K562 (cell line): Measurements from ENCODE around the gene ABHD16A. TPM values are rescaled to one million over a fixed set of nuclear protein-coding genes. Genes with fewer than 3 reads are reported as not detected.

Source experiments
- DMBX1 ChIP-seq: fragments of 250-450 bp; sonication (Bioruptor Pico); IDR thresholded peaks from 2 replicates; pipeline ENCODE4 v1.8.0; 2022; ENCODE audit warnings: inconsistent platforms, mild to moderate bottlenecking, moderate library complexity, borderline replicate concordance
- GABPA ChIP-seq: fragments of 200-800 bp; sonication (Bioruptor generic); conservative IDR thresholded peaks from 2 replicates; pipeline ENCODE4 v1.6.1; 2016; ENCODE audit warnings: low read depth, missing genetic modification characterization, missing compliant biosample characterization
- HSF4 ChIP-seq: fragments of 250-450 bp; sonication (Bioruptor Pico); IDR thresholded peaks from 2 replicates; pipeline ENCODE4 v2.1.2; 2022; ENCODE audit warnings: mild to moderate bottlenecking, moderate library complexity, borderline replicate concordance
- LCOR ChIP-seq: sonication (generic); formaldehyde crosslinking; IDR thresholded peaks from 2 replicates; pipeline ENCODE4 v1.8.0; 2022; ENCODE audit warnings: mild to moderate bottlenecking, missing genetic modification reagents
- NUFIP1 ChIP-seq: fragments of 450-650 bp; IDR thresholded peaks from 2 replicates; pipeline ENCODE4 v1.6.1; 2018; ENCODE audit not compliant: partially characterized antibody
- PTRF ChIP-seq: fragments of 450-650 bp; IDR thresholded peaks from 2 replicates; pipeline ENCODE4 v1.6.1; 2016; ENCODE audit warnings: mild to moderate bottlenecking, missing genetic modification characterization, missing compliant biosample characterization
- PTTG1 ChIP-seq: fragments of 450-650 bp; IDR thresholded peaks from 2 replicates; pipeline ENCODE4 v1.6.1; 2016; ENCODE audit warnings: low read depth, mild to moderate bottlenecking, missing genetic modification characterization, missing compliant biosample characterization
- SMARCE1 ChIP-seq: fragments of 450-650 bp; IDR thresholded peaks from 2 replicates; pipeline ENCODE4 v1.7.1; 2016; ENCODE audit warnings: mild to moderate bottlenecking
- SNIP1 ChIP-seq: fragments of 450-650 bp; IDR thresholded peaks from 2 replicates; pipeline ENCODE4 v1.7.1; 2017; ENCODE audit warnings: low read depth, mild to moderate bottlenecking
- XRCC4 ChIP-seq: IDR thresholded peaks from one replicate; pipeline ENCODE4 v1.6.1; 2011; ENCODE audit not compliant: insufficient read depth, insufficient read length; ENCODE audit errors: extremely low read depth
- ZEB2 ChIP-seq: fragments of 450-650 bp; IDR thresholded peaks from 2 replicates; pipeline ENCODE4 v1.6.1; 2016
- ZKSCAN8 ChIP-seq: fragments of 200-800 bp; sonication (Bioruptor generic); IDR thresholded peaks from 2 replicates; pipeline ENCODE4 v1.6.1; 2016; ENCODE audit warnings: missing genetic modification characterization, missing compliant biosample characterization
- ZNF143 ChIP-seq: sonication (generic); formaldehyde crosslinking; IDR thresholded peaks from 2 replicates; pipeline ENCODE4 v1.9.0; 2022; ENCODE audit warnings: mild to moderate bottlenecking, missing genetic modification reagents
- ZNF174 ChIP-seq: fragments of 250-450 bp; sonication (Bioruptor Pico); IDR thresholded peaks from 2 replicates; pipeline ENCODE4 v1.4.0; 2020; ENCODE audit warnings: mild to moderate bottlenecking
- ZNF778 ChIP-seq: fragments of 450-650 bp; formaldehyde crosslinking; IDR thresholded peaks from 2 replicates; pipeline ENCODE4 v1.4.0; 2020; ENCODE audit warnings: mild to moderate bottlenecking, moderate library complexity
- polyA plus RNA-seq, 8 experiments: library from polyadenylated mRNA; depleted of rRNA in 4 of 8; stranded (reverse) in 5 of 8; unstranded in 3 of 8; fragments of >200 nt; fragmentation: Nextera tagmentation in 2 of 8; fragmentation: Illumina TruSeq in 1 of 8; extraction: Ambion mirVana in 2 of 8; extraction: Trizol in 1 of 8; gene quantifications; 2 replicates each; pipeline versions ENCODE4 v1.2.1 to v1.2.3, GENCODE V29; 2011 to 2014; ENCODE audit warnings: inconsistent platforms in 1 of 8, missing spikeins in 1 of 8
- total RNA-seq, 7 experiments: library from RNA; depleted of rRNA in 6 of 7; stranded (reverse); fragments of >200 nt in 6 of 7; fragmentation: Illumina TruSeq in 2 of 7; extraction: Trizol in 2 of 7; gene quantifications; 2 replicates each; pipeline versions ENCODE4 v1.2.1 to v1.2.3, GENCODE V29; 2011 to 2021; ENCODE audit warnings: low replicate concordance in 1 of 7
- TF ChIP-seq, protein P1 (sequence below): sonication (generic); formaldehyde crosslinking; IDR thresholded peaks from 2 replicates; pipeline ENCODE4 v1.8.0; 2023; ENCODE audit warnings: missing genetic modification reagents, mild to moderate bottlenecking, borderline replicate concordance
- TF ChIP-seq, protein P2 (sequence below): fragments of 250-450 bp; sonication (Bioruptor Pico); IDR thresholded peaks from 2 replicates; pipeline ENCODE4 v1.8.0; 2021; ENCODE audit warnings: moderate library complexity, mild to moderate bottlenecking, inconsistent platforms
- TF ChIP-seq, protein P3 (sequence below): sonication (generic); formaldehyde crosslinking; IDR thresholded peaks from 2 replicates; pipeline ENCODE4 v1.8.1; 2023; ENCODE audit warnings: mild to moderate bottlenecking, missing genetic modification reagents
- TF ChIP-seq, protein P4 (sequence below), 2 experiments: fragments of 450-650 bp in 1 of 2; sonication (generic) in 1 of 2; formaldehyde crosslinking; conservative IDR thresholded peaks; 2 replicates each; pipeline versions ENCODE4 v1.4.0 to v1.8.1; 2020 to 2022; ENCODE audit warnings: mild to moderate bottlenecking in 1 of 2, missing genetic modification reagents in 1 of 2

Gene ABHD16A
- total and polyA plus RNA-seq, 9 of the 15 experiments (the other 6 are each of a cell fraction or from before 2014, with no cell fraction given): 25.8 to 120 (median 81.6) TPM

DNA sequence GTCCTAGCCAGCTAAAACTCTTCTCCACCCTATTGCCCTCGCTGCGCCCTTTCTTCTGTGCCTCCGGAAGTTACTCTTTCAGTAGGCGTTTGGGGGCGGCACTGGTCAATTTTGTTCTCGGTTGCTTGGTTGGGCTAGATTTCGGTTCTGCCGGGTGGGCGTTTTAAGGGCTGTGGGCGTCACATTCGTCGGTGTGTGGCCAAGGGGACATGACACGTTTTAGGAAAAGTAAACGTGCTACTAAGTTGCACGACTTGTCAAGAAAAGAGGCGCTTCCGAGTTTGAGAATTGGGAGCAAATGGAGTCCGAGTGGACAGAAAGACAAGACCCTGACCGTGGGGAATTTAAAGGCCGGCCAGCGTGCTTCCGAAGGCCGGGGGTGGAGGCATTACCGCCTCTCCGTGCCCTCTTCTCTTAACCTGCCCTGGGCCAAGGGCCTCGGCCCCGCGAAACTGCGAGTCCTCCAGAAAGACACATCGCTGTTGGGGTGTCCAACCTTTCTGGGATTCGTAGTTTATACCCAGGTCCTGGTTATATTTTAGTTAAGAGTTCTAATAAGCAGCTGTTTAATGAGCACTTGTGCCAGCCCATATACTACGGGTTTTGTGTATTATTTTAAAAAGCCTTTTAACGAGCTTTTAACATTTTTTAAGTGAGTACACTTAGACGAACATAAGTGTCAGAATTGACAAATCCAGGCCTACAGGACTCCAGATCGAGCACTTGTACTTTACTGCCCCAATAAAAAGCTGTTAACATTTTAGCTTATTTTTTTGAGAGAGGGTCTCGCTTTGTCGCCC is 50.0 kb downstream of the ABHD16A start (continued):
- TF ChIP-seq, protein P1, sequence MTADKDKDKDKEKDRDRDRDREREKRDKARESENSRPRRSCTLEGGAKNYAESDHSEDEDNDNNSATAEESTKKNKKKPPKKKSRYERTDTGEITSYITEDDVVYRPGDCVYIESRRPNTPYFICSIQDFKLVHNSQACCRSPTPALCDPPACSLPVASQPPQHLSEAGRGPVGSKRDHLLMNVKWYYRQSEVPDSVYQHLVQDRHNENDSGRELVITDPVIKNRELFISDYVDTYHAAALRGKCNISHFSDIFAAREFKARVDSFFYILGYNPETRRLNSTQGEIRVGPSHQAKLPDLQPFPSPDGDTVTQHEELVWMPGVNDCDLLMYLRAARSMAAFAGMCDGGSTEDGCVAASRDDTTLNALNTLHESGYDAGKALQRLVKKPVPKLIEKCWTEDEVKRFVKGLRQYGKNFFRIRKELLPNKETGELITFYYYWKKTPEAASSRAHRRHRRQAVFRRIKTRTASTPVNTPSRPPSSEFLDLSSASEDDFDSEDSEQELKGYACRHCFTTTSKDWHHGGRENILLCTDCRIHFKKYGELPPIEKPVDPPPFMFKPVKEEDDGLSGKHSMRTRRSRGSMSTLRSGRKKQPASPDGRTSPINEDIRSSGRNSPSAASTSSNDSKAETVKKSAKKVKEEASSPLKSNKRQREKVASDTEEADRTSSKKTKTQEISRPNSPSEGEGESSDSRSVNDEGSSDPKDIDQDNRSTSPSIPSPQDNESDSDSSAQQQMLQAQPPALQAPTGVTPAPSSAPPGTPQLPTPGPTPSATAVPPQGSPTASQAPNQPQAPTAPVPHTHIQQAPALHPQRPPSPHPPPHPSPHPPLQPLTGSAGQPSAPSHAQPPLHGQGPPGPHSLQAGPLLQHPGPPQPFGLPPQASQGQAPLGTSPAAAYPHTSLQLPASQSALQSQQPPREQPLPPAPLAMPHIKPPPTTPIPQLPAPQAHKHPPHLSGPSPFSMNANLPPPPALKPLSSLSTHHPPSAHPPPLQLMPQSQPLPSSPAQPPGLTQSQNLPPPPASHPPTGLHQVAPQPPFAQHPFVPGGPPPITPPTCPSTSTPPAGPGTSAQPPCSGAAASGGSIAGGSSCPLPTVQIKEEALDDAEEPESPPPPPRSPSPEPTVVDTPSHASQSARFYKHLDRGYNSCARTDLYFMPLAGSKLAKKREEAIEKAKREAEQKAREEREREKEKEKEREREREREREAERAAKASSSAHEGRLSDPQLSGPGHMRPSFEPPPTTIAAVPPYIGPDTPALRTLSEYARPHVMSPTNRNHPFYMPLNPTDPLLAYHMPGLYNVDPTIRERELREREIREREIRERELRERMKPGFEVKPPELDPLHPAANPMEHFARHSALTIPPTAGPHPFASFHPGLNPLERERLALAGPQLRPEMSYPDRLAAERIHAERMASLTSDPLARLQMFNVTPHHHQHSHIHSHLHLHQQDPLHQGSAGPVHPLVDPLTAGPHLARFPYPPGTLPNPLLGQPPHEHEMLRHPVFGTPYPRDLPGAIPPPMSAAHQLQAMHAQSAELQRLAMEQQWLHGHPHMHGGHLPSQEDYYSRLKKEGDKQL (CRISPR knock-in tag): no peak
- TF ChIP-seq XRCC4 (no peak), LCOR (CRISPR knock-in tag) (peak; percentile 2; the same call in 1 of the 2 replicates), PTRF (tag) (no peak), ZNF174 (CRISPR knock-in tag) (no peak), HSF4 (CRISPR knock-in tag) (no peak), SMARCE1 (peak; percentile 81; the same call in 1 of the 2 replicates), ZKSCAN8 (CRISPR knock-in tag) (no peak), NUFIP1 (no peak), GABPA (no peak), ZNF143 (CRISPR knock-in tag) (no peak), DMBX1 (CRISPR knock-in tag) (peak; percentile 78; the same call in 1 of the 2 replicates), ZNF778 (no peak), PTTG1 (tag) (no peak), SNIP1 (no peak), ZEB2 (peak; percentile 70)
- TF ChIP-seq, protein P2, sequence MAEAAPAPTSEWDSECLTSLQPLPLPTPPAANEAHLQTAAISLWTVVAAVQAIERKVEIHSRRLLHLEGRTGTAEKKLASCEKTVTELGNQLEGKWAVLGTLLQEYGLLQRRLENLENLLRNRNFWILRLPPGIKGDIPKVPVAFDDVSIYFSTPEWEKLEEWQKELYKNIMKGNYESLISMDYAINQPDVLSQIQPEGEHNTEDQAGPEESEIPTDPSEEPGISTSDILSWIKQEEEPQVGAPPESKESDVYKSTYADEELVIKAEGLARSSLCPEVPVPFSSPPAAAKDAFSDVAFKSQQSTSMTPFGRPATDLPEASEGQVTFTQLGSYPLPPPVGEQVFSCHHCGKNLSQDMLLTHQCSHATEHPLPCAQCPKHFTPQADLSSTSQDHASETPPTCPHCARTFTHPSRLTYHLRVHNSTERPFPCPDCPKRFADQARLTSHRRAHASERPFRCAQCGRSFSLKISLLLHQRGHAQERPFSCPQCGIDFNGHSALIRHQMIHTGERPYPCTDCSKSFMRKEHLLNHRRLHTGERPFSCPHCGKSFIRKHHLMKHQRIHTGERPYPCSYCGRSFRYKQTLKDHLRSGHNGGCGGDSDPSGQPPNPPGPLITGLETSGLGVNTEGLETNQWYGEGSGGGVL (CRISPR knock-in tag): no peak
- TF ChIP-seq, protein P3, sequence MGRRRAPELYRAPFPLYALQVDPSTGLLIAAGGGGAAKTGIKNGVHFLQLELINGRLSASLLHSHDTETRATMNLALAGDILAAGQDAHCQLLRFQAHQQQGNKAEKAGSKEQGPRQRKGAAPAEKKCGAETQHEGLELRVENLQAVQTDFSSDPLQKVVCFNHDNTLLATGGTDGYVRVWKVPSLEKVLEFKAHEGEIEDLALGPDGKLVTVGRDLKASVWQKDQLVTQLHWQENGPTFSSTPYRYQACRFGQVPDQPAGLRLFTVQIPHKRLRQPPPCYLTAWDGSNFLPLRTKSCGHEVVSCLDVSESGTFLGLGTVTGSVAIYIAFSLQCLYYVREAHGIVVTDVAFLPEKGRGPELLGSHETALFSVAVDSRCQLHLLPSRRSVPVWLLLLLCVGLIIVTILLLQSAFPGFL (CRISPR knock-in tag): no peak
- TF ChIP-seq, protein P4, sequence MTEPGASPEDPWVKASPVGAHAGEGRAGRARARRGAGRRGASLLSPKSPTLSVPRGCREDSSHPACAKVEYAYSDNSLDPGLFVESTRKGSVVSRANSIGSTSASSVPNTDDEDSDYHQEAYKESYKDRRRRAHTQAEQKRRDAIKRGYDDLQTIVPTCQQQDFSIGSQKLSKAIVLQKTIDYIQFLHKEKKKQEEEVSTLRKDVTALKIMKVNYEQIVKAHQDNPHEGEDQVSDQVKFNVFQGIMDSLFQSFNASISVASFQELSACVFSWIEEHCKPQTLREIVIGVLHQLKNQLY (CRISPR knock-in tag; conservative IDR thresholded peaks at IDR 0.05): no peak
